Left ventricle myocardium inferior (tissue), 1 donor: ENCODE measurements around the gene MYOM3. TPM values are rescaled to one million over a fixed set of nuclear protein-coding genes. Genes with fewer than 3 reads are reported as not detected.

Experiments
- DNase-seq: peaks from one replicate; pipeline ENCODE4 v3.0.0-alpha.2; 2020
- H3K27ac ChIP-seq: fragments of 200-600 bp; replicated peaks from 2 replicates; pipeline ENCODE4 v1.8.0; 2021
- H3K27me3 ChIP-seq: fragments of 200-600 bp; 2 replicates; pipeline ENCODE4 v1.8.0; 2021; ENCODE audit warnings: low read depth
- H3K36me3 ChIP-seq: fragments of 200-600 bp; 2 replicates; pipeline ENCODE4 v1.8.0; 2021
- H3K4me1 ChIP-seq: fragments of 200-600 bp; 2 replicates; pipeline ENCODE4 v1.8.0; 2021
- H3K4me3 ChIP-seq: fragments of 200-600 bp; 2 replicates; pipeline ENCODE4 v1.8.0; 2021; ENCODE audit warnings: mild to moderate bottlenecking, moderate library complexity
- H3K9me3 ChIP-seq: fragments of 200-600 bp; replicated peaks from 2 replicates; pipeline ENCODE4 v1.8.0; 2021
- CTCF ChIP-seq: fragments of 200-600 bp; IDR thresholded peaks from 2 replicates; pipeline ENCODE4 v1.8.0; 2021; ENCODE audit warnings: antibody characterized with exemption, mild to moderate bottlenecking, borderline replicate concordance
- intact Hi-C: fragments of 100-400 bp; cut with micrococcal nuclease; formaldehyde crosslinking; loops from one replicate; pipeline ENCODE4 v1.11.0; 2022
- total RNA-seq: library from RNA; stranded (reverse); fragmentation: NEBNext Ultra II Directional; extraction: Animal tissue kit (Norgen Biotek cat#: 25700); gene quantifications from one replicate; pipeline ENCODE4 v1.2.1, GENCODE V29; 2021
- donor health status: DM: no; HTN: yes; CAD: no; lungs with severe emphysema.

MYOM3 gene
- total RNA-seq, 1 donor from 2014 or later, result 440 TPM

- Histone ChIP-seq H3K27ac (no peak overlapping the region), H3K4me3 (peak overlapping the region; percentile 28), H3K36me3 (no peaks in the 10 kb centered on the region), H3K27me3 (peaks cover 48% of the 10 kb centered on the region), H3K9me3 (no peaks in the 10 kb centered on the region), H3K4me1 (peaks cover 12% of the 10 kb centered on the region)
- intact Hi-C loops, result no loop called here
- no peak for TF ChIP-seq CTCF
- DNase-seq, result no peak
These were observed 37.9 kb upstream of the MYOM3 start for GRCh38 chr1:24149866-24150233.

GRCh38 chr1:24147816-24148215 lies 35.9 kb upstream of the MYOM3 start:
- no peak overlapping the region for H3K27ac ChIP-seq
- intact Hi-C loops, result no loop called here
- H3K27me3 ChIP-seq, result peaks cover 45% of the 10 kb centered on the region
- TF ChIP-seq CTCF, result no peak
- peaks cover 22% of the 10 kb centered on the region for H3K4me1 ChIP-seq
- no peaks in the 10 kb centered on the region for H3K9me3 ChIP-seq
- no peak overlapping the region for H3K4me3 ChIP-seq
- no peaks in the 10 kb centered on the region for H3K36me3 ChIP-seq
- no peak for DNase-seq

GRCh38 chr1:24147194-24147593 lies 35.3 kb upstream of the MYOM3 start:
- H3K27me3 ChIP-seq, result peaks cover 46% of the 10 kb centered on the region
- intact Hi-C loops, result no loop called here
- no peak overlapping the region for H3K4me3 ChIP-seq
- H3K36me3 ChIP-seq, result no peaks in the 10 kb centered on the region
- H3K9me3 ChIP-seq, result no peaks in the 10 kb centered on the region
- DNase-seq, result no peak
- TF ChIP-seq CTCF, result no peak
- no peak overlapping the region for H3K27ac ChIP-seq
- H3K4me1 ChIP-seq, result peaks cover 27% of the 10 kb centered on the region

- Histone ChIP-seq H3K4me3 (peak within 1 kb of the TSS; percentile 58), H3K27ac (no peak within 1 kb of the TSS), H3K27me3 (peaks cover 26% of the 10 kb centered on the region), H3K36me3 (no peaks in the 10 kb centered on the region), H3K9me3 (no peaks in the 10 kb centered on the region), H3K4me1 (peaks cover 15% of the 10 kb centered on the region)
- peak; percentile 30 for DNase-seq
- intact Hi-C loops, result no loop called here
- TF ChIP-seq CTCF, result no peak
These were observed 30.9 kb upstream of the MYOM3 start, which contains the start of gene IL22RA1 for GRCh38 chr1:24142546-24143534. TSS of gene IL22RA1 (minus strand) at chr1:24143140. CDS start at chr1:24143082, 58 bp downstream.

GRCh38 chr1:24141311-24141997 lies 29.5 kb upstream of the MYOM3 start:
- H3K4me1 ChIP-seq, result peaks cover 15% of the 10 kb centered on the region
- H3K36me3 ChIP-seq, result no peaks in the 10 kb centered on the region
- H3K27me3 ChIP-seq, result peaks cover 20% of the 10 kb centered on the region
- no peak overlapping the region for H3K4me3 ChIP-seq
- TF ChIP-seq CTCF, result no peak
- no peak overlapping the region for H3K27ac ChIP-seq
- intact Hi-C loops, result no loop called here
- no peaks in the 10 kb centered on the region for H3K9me3 ChIP-seq
- no peak for DNase-seq
